ENCODE results near the gene ZNF559. TPM values are rescaled to one million over a fixed set of nuclear protein-coding genes. Genes with fewer than 3 reads are reported as not detected.

Gene ZNF559
- total RNA-seq, 2 experiments from 2014 or later: 4.7 to 6.5 TPM

GRCh38 chr19:9354651-9355050, 30.7 kb downstream of the ZNF559 start:
- H3K4me1 Mint-ChIP-seq (ENCODE audit: low read depth): no peaks in the 10 kb centered on the region
- Histone ChIP-seq H3K36me3 (ENCODE audit: insufficient read depth, low read length) (no peaks in the 10 kb centered on the region), H3K9me3 (ENCODE audit: control insufficient read depth in 1 of 2, insufficient read depth in 1 of 2, low read length in 2 of 2) (peaks cover 73 to 87% of the 10 kb centered on the region in 2 experiments), H3K4me3 (ENCODE audit: low read length) (no peak overlapping the region), H3K27ac (ENCODE audit: low read depth in 1 of 2, low read length in 2 of 2) (no peak overlapping the region), H3K4me1 (ENCODE audit: insufficient read depth, low read length) (no peaks in the 10 kb centered on the region), H3K27me3 (ENCODE audit: control insufficient read depth in 1 of 2, insufficient read depth in 2 of 2, low read length in 2 of 2) (no peaks in the 10 kb centered on the region)
- H3K27me3 Mint-ChIP-seq: no peaks in the 10 kb centered on the region
- H3K27ac Mint-ChIP-seq: no peak overlapping the region
- intact Hi-C loops (cut with DNase I, micrococcal nuclease): no loop called here
- ATAC-seq (ENCODE audit: poor library complexity) (no peak), DNase-seq (no peak)
- H3K36me3 Mint-ChIP-seq (ENCODE audit: low read depth): peaks cover 85% of the 10 kb centered on the region
- ChIA-PET CTCF (interaction anchor here (0.6 kb wide), 1 partner anchor 117 kb away, joined by 3 read pairs; no protein-coding TSS in a partner anchor), POLR2A (no interaction called here)
- no peak overlapping the region for H3K4me3 Mint-ChIP-seq
- peaks cover 7% of the 10 kb centered on the region for H3K9me3 Mint-ChIP-seq
- TF ChIP-seq, protein P1, sequence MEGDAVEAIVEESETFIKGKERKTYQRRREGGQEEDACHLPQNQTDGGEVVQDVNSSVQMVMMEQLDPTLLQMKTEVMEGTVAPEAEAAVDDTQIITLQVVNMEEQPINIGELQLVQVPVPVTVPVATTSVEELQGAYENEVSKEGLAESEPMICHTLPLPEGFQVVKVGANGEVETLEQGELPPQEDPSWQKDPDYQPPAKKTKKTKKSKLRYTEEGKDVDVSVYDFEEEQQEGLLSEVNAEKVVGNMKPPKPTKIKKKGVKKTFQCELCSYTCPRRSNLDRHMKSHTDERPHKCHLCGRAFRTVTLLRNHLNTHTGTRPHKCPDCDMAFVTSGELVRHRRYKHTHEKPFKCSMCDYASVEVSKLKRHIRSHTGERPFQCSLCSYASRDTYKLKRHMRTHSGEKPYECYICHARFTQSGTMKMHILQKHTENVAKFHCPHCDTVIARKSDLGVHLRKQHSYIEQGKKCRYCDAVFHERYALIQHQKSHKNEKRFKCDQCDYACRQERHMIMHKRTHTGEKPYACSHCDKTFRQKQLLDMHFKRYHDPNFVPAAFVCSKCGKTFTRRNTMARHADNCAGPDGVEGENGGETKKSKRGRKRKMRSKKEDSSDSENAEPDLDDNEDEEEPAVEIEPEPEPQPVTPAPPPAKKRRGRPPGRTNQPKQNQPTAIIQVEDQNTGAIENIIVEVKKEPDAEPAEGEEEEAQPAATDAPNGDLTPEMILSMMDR (IDR thresholded peaks at IDR 0.05): no peak

DNA sequence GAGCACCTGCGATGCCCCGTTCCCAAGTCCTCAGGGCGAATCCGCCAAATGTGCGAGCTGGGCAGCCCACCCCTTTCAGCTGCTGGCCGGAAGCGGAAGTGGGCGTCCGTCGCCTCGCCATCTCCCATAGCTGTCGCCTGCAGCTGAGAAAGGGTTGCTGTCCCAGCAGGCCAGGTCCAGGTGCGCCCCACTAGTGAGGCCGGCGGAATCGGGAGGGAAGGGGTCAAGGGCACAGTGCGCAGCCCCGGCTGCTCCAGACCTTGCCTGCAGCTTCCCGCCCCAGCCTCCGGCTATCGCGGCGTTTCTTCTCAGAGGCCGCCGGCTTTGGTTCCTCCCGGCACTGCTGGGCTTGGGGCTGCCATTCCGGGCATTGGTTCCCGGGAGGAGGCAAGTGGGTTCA, 38.9 kb downstream of the ZNF559 start, which contains the start of gene ZNF177:
ZNF177 (plus strand) TSS at position 109 of the 400 bp plus-strand sequence. CDS start 15,299 bp downstream, outside the sequence.
- Histone ChIP-seq H3K4me3 (ENCODE audit: low read length) (no peak within 1 kb of the TSS), H3K27ac (ENCODE audit: low read depth in 1 of 2, low read length in 2 of 2) (no peak within 1 kb of the TSS), H3K27me3 (ENCODE audit: control insufficient read depth in 1 of 2, insufficient read depth in 2 of 2, low read length in 2 of 2) (peaks cover 0 to 9% of the 10 kb centered on the region in 2 experiments), H3K9me3 (ENCODE audit: control insufficient read depth in 1 of 2, insufficient read depth in 1 of 2, low read length in 2 of 2) (peaks cover 52 to 87% of the 10 kb centered on the region in 2 experiments), H3K36me3 (ENCODE audit: insufficient read depth, low read length) (no peaks in the 10 kb centered on the region), H3K4me1 (ENCODE audit: insufficient read depth, low read length) (peaks cover 6% of the 10 kb centered on the region)
- TF ChIP-seq, protein P1 (IDR thresholded peaks at IDR 0.05): no peak
- Mint-ChIP-seq H3K36me3 (ENCODE audit: low read depth) (peaks cover 80% of the 10 kb centered on the region), H3K27me3 (peaks cover 8% of the 10 kb centered on the region), H3K27ac (no peak within 1 kb of the TSS), H3K9me3 (peaks cover 28% of the 10 kb centered on the region), H3K4me3 (no peak within 1 kb of the TSS), H3K4me1 (ENCODE audit: low read depth) (no peaks in the 10 kb centered on the region)
- DNase-seq: no peak
- ChIA-PET POLR2A (interaction anchor here (0.6 kb wide), 1 partner anchor 399 kb away, joined by 4 read pairs; no protein-coding TSS in a partner anchor), CTCF (no interaction called here)
- no peak for ATAC-seq (ENCODE audit: poor library complexity)
- intact Hi-C loops (cut with DNase I, micrococcal nuclease): no loop called here

DNA sequence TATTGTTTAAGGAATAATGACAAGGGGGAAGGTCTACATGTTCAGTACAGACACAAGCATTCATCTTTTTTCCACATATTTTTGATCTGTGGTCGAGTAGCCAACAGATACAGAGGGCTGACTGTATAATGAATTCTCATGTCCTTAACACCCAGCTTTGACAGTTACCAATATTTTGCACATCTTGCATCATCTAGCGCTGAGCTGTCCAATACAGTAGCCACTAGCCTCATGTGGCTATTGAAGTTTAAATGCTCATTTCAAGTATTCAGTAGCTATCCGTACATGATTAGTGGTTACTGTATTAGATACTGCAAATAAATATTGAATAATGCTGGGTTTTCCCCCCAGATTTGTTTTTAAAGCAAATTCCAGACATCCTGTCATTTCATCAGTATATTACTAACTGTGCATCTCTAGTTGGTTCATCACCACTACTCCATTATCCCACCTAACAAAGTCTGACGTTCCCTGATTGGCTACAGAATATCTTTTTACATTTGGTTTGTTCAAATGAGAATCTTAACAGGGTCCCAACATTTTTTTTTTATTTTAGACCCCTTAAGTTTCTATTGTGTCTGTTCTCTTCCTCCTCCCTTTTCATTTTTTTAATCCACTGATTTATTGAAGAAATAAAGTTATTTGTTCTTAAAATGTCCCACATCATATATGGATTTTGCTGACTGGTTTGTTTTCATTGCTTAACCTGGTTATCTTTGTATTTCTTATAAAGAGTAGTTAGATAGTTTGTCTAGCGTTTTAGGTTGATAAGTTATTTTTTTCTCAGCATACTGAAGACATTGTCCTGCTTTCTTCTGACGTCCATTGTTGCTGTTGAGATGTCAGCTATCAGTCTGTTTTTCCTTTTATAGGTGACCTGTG, 47.0 kb downstream of the ZNF559 start:
- no peak overlapping the region for H3K27ac Mint-ChIP-seq
- no peak overlapping the region for H3K4me3 Mint-ChIP-seq
- Histone ChIP-seq H3K4me1 (ENCODE audit: insufficient read depth, low read length) (no peaks in the 10 kb centered on the region), H3K27me3 (ENCODE audit: control insufficient read depth in 1 of 2, insufficient read depth in 2 of 2, low read length in 2 of 2) (no peaks in the 10 kb centered on the region), H3K27ac (ENCODE audit: low read depth in 1 of 2, low read length in 2 of 2) (no peak overlapping the region), H3K36me3 (ENCODE audit: insufficient read depth, low read length) (no peaks in the 10 kb centered on the region), H3K9me3 (ENCODE audit: control insufficient read depth in 1 of 2, insufficient read depth in 1 of 2, low read length in 2 of 2) (peaks cover 22 to 87% of the 10 kb centered on the region in 2 experiments), H3K4me3 (ENCODE audit: low read length) (no peak overlapping the region)
- ATAC-seq (ENCODE audit: poor library complexity): no peak
- intact Hi-C loops (cut with DNase I, micrococcal nuclease): no loop called here
- H3K9me3 Mint-ChIP-seq: peaks cover 26% of the 10 kb centered on the region
- TF ChIP-seq, protein P1 (IDR thresholded peaks at IDR 0.05): no peak
- ChIA-PET POLR2A (no interaction called here), CTCF (no interaction called here)
- no peaks in the 10 kb centered on the region for H3K27me3 Mint-ChIP-seq
- H3K36me3 Mint-ChIP-seq (ENCODE audit: low read depth): peaks cover 92% of the 10 kb centered on the region
- H3K4me1 Mint-ChIP-seq (ENCODE audit: low read depth): no peaks in the 10 kb centered on the region
- no peak for DNase-seq

Data from CD4-positive, alpha-beta T cell (primary cell).